SU-DHL-6 (cell line): ENCODE measurements around the gene LPIN3.

Source experiments
- H2AFZ ChIP-seq: fragments of 200-600 bp; sonication (generic); 2 replicates; pipeline ENCODE4 v1.6.1; 2014; ENCODE audit warnings: low read depth, mild to moderate bottlenecking, moderate library complexity, mixed read lengths, antibody characterized with exemption, low read length; ENCODE audit not compliant: severe bottlenecking
- H3F3A ChIP-seq: fragments of 200-600 bp; shearing (Covaris generic); 2 replicates; pipeline ENCODE4 v1.6.0; 2016; ENCODE audit warnings: antibody characterized with exemption, mild to moderate bottlenecking; ENCODE audit not compliant: insufficient read depth
- H3K27ac ChIP-seq: fragments of 200-600 bp; sonication (generic); 2 replicates; pipeline ENCODE4 v1.5.1; 2016; ENCODE audit warnings: low read depth, mild to moderate bottlenecking, low read length, moderate library complexity, mixed read lengths
- H3K27me3 ChIP-seq: fragments of 200-600 bp; sonication (generic), shearing (Covaris generic); 2 replicates; pipeline ENCODE4 v1.6.0; 2014; ENCODE audit warnings: mild to moderate bottlenecking, low read length
- H3K36me3 ChIP-seq: fragments of 200-600 bp; sonication (generic); 2 replicates; pipeline ENCODE4 v1.6.1; 2014; ENCODE audit warnings: mild to moderate bottlenecking, low read length, mixed read lengths
- H3K4me2 ChIP-seq: fragments of 300-600, 200-600 bp; shearing (Covaris generic), sonication (generic); 2 replicates; pipeline ENCODE4 v1.6.0; 2014; ENCODE audit warnings: low read length, low read depth, mild to moderate bottlenecking; ENCODE audit not compliant: poor library complexity, severe bottlenecking
- H3K4me3 ChIP-seq: fragments of 200-600 bp; sonication (generic); 2 replicates; pipeline ENCODE4 v1.5.1; 2014; ENCODE audit warnings: antibody characterized with exemption, low read length, mild to moderate bottlenecking, mixed read lengths; ENCODE audit not compliant: insufficient read depth, poor library complexity, severe bottlenecking
- H3K79me2 ChIP-seq: fragments of 200-600 bp; sonication (generic); 2 replicates; pipeline ENCODE4 v1.6.1; 2014; ENCODE audit warnings: mild to moderate bottlenecking, low read length, moderate library complexity; ENCODE audit not compliant: insufficient read depth
- H3K9ac ChIP-seq: fragments of 200-600 bp; sonication (generic); 2 replicates; pipeline ENCODE4 v1.7.0; 2014; ENCODE audit warnings: mild to moderate bottlenecking, low read length
- H3K9me2 ChIP-seq: fragments of 200-600 bp; sonication (generic); replicated peaks from 2 replicates; pipeline ENCODE4 v1.6.1; 2014; ENCODE audit warnings: low read length; ENCODE audit not compliant: insufficient read depth
- H3K9me3 ChIP-seq: fragments of 200-600 bp; sonication (generic); 2 replicates; pipeline ENCODE4 v1.6.1; 2014; ENCODE audit warnings: low read length, mixed read lengths; ENCODE audit not compliant: insufficient read depth
- H4K20me1 ChIP-seq: fragments of 200-600 bp; sonication (generic); 2 replicates; pipeline ENCODE4 v1.6.1; 2014; ENCODE audit warnings: low read depth, mild to moderate bottlenecking, antibody characterized with exemption, low read length, moderate library complexity, mixed read lengths
- CTCF ChIP-seq: fragments of 200-600 bp; sonication (generic); IDR thresholded peaks from one replicate; pipeline ENCODE4 v1.5.1; 2017; ENCODE audit warnings: antibody characterized with exemption, mild to moderate bottlenecking, low read length, moderate library complexity; ENCODE audit not compliant: insufficient read depth, poor library complexity, severe bottlenecking
- EZH2phosphoT487 ChIP-seq: fragments of 200-600 bp; sonication (generic), shearing (Covaris generic); conservative IDR thresholded peaks from 2 replicates; pipeline ENCODE4 v1.6.1; 2018; ENCODE audit warnings: mild to moderate bottlenecking, antibody characterized with exemption, low read length, moderate library complexity, mixed read lengths

The LPIN3 gene

GRCh38 chr20:41317546-41318270, 22.9 kb upstream of the LPIN3 start, which contains the start of gene ZHX3:
Gene ZHX3, minus strand, starts transcription at chr20:41317731. Its CDS starts 112,815 bp downstream, at chr20:41204916.
- no peaks in the 10 kb centered on the region for H3K36me3 ChIP-seq
- H3K27ac ChIP-seq: peak within 1 kb of the TSS; percentile 52; the same call in 1 of the 2 replicates

GRCh38 chr20:41318271-41318649, 22.4 kb upstream of the LPIN3 start:
- H3K27ac ChIP-seq: no peak overlapping the region
- H3K9me2 ChIP-seq: no peaks in the 10 kb centered on the region
- no peaks in the 10 kb centered on the region for H4K20me1 ChIP-seq
- no peaks in the 10 kb centered on the region for H3K27me3 ChIP-seq
- peak overlapping the region; percentile 81 for H2AFZ ChIP-seq
- H3K79me2 ChIP-seq: no peaks in the 10 kb centered on the region
- H3K36me3 ChIP-seq: no peaks in the 10 kb centered on the region
- peak overlapping the region; percentile 85 for H3K4me2 ChIP-seq
- H3K9me3 ChIP-seq: no peaks in the 10 kb centered on the region
- TF ChIP-seq CTCF (no peak), EZH2phosphoT487 (no peak)
- H3K4me3 ChIP-seq: peak overlapping the region; percentile 58
- H3F3A ChIP-seq: peaks cover 11% of the 10 kb centered on the region; the same call in 1 of the 2 replicates
- peak overlapping the region; percentile 54 for H3K9ac ChIP-seq

More at GRCh38 chr20:41317546-41318270, 22.9 kb upstream of the LPIN3 start, which contains the start of gene ZHX3:
- TF ChIP-seq EZH2phosphoT487 (no peak), CTCF (no peak)
- Histone ChIP-seq H3K9ac (peak within 1 kb of the TSS; percentile 66), H3K4me2 (peak within 1 kb of the TSS; percentile 85), H3K4me3 (peak within 1 kb of the TSS; percentile 82), H2AFZ (peak within 1 kb of the TSS; percentile 81), H3K9me3 (no peaks in the 10 kb centered on the region), H3K27me3 (no peaks in the 10 kb centered on the region), H3K9me2 (no peaks in the 10 kb centered on the region), H3K79me2 (no peaks in the 10 kb centered on the region), H4K20me1 (no peaks in the 10 kb centered on the region), H3F3A (peaks cover 11% of the 10 kb centered on the region; the same call in 1 of the 2 replicates)

- Histone ChIP-seq H3K79me2 (no peaks in the 10 kb centered on the region), H2AFZ (no peak overlapping the region), H3K9me3 (no peaks in the 10 kb centered on the region), H3K9me2 (no peaks in the 10 kb centered on the region), H3K9ac (no peak overlapping the region), H3K27ac (no peak overlapping the region), H3F3A (peaks cover 10% of the 10 kb centered on the region; the same call in 1 of the 2 replicates), H3K4me2 (no peak overlapping the region), H3K4me3 (no peak overlapping the region), H3K27me3 (no peaks in the 10 kb centered on the region), H3K36me3 (no peaks in the 10 kb centered on the region), H4K20me1 (no peaks in the 10 kb centered on the region)
- TF ChIP-seq CTCF (no peak), EZH2phosphoT487 (no peak)
Observed at GRCh38 chr20:41320441-41320840, 20.2 kb upstream of the LPIN3 start.
